ENCODE measurements around the gene CNTD1.

The CNTD1 gene

GRCh38 chr17:42795465-42795864 is 3.2 kb upstream of the CNTD1 start:
- Histone ChIP-seq H3K27ac (ENCODE audit: extremely low read depth, low read depth, low read length) (no peak overlapping the region), H3K4me3 (ENCODE audit: low read depth, low read length) (no peak overlapping the region), H3K36me3 (ENCODE audit: control insufficient read depth in 2 of 2, insufficient read depth in 1 of 2, low read length in 2 of 2) (peaks cover 0 to 33% of the 10 kb centered on the region in 2 experiments; a peak in 1 of 3 replicates), H3K4me1 (ENCODE audit: control insufficient read depth, insufficient read depth, low read length) (peaks cover 5% of the 10 kb centered on the region; the same call in 1 of the 2 replicates), H3K9me3 (ENCODE audit: control insufficient read depth, insufficient read depth, low read depth, low read length) (no peaks in the 10 kb centered on the region)
- ChIA-PET CTCF (interaction anchor here (0.5 to 0.8 kb wide), 2 partner anchors 32 to 76 kb away, joined by 3 read pairs; no protein-coding TSS in a partner anchor), POLR2A (interaction anchor here (1.0 to 2.2 kb wide), 3 partner anchors 9 to 26 kb away, joined by 3 to 9 read pairs (median 5); no protein-coding TSS in a partner anchor)
- TF ChIP-seq ZNF140 (tag by site-specific recombination; IDR thresholded peaks at IDR 0.05) (no peak), ZNF366 (tag by site-specific recombination; conservative IDR thresholded peaks at IDR 0.05) (no peak), PRDM4 (tag by site-specific recombination; IDR thresholded peaks at IDR 0.05) (no peak), ZNF266 (tag by site-specific recombination; IDR thresholded peaks at IDR 0.05; ENCODE audit: low read depth) (no peak), GLI2 (tag by site-specific recombination; IDR thresholded peaks at IDR 0.05; ENCODE audit: borderline replicate concordance, low read depth) (no peak), GFI1B (tag by site-specific recombination; IDR thresholded peaks at IDR 0.05) (no peak), TRIM28 (IDR thresholded peaks at IDR 0.05; ENCODE audit: borderline replicate concordance, low read length) (no peak), ZNF362 (tag by site-specific recombination; IDR thresholded peaks at IDR 0.05) (no peak), GLI4 (tag by site-specific recombination; IDR thresholded peaks at IDR 0.05) (no peak), ZNF324 (tag by site-specific recombination; IDR thresholded peaks at IDR 0.05) (no peak), ZNF202 (tag by site-specific recombination; IDR thresholded peaks at IDR 0.05; ENCODE audit: borderline replicate concordance) (no peak), ZNF549 (tag by site-specific recombination; IDR thresholded peaks at IDR 0.05) (no peak), ZNF792 (tag by site-specific recombination; IDR thresholded peaks at IDR 0.05) (no peak), ZNF184 (tag by site-specific recombination; IDR thresholded peaks at IDR 0.05) (no peak), ZNF791 (tag by site-specific recombination; IDR thresholded peaks at IDR 0.05) (no peak), ZNF701 (tag by site-specific recombination; IDR thresholded peaks at IDR 0.05) (no peak)

GRCh38 chr17:42796066-42796758 is 2.4 kb upstream of the CNTD1 start:
- ChIA-PET POLR2A (interaction anchor here (1.0 to 2.2 kb wide), 3 partner anchors 9 to 27 kb away, joined by 3 to 9 read pairs (median 5); no protein-coding TSS in a partner anchor), CTCF (interaction anchor here (0.5 to 3.2 kb wide), 4 partner anchors 23 to 1497 kb away, joined by 3 to 23 read pairs (median 3); no protein-coding TSS in a partner anchor)
- Histone ChIP-seq H3K9me3 (ENCODE audit: control insufficient read depth, insufficient read depth, low read depth, low read length) (no peaks in the 10 kb centered on the region), H3K4me3 (ENCODE audit: low read depth, low read length) (no peak overlapping the region), H3K27ac (ENCODE audit: extremely low read depth, low read depth, low read length) (no peak overlapping the region), H3K36me3 (ENCODE audit: control insufficient read depth in 2 of 2, insufficient read depth in 1 of 2, low read length in 2 of 2) (peaks cover 0 to 33% of the 10 kb centered on the region in 2 experiments; a peak in 1 of 3 replicates), H3K4me1 (ENCODE audit: control insufficient read depth, insufficient read depth, low read length) (peaks cover 5% of the 10 kb centered on the region; the same call in 1 of the 2 replicates)
- TF ChIP-seq ZNF146 (tag by site-specific recombination; IDR thresholded peaks at IDR 0.05), result no peak
- no peak for TF ChIP-seq ZNF610 (tag by site-specific recombination; IDR thresholded peaks at IDR 0.05; ENCODE audit: borderline replicate concordance)
- no peak for TF ChIP-seq ZNF302 (tag by site-specific recombination; IDR thresholded peaks at IDR 0.05; ENCODE audit: low read depth)
- TF ChIP-seq YY2 (tag by site-specific recombination; IDR thresholded peaks at IDR 0.05), result no peak
- no peak for TF ChIP-seq ZNF600 (tag by site-specific recombination; IDR thresholded peaks at IDR 0.05)
- TF ChIP-seq REST (tag by site-specific recombination; IDR thresholded peaks at IDR 0.05), result no peak
- TF ChIP-seq TSHZ1 (tag by site-specific recombination; IDR thresholded peaks at IDR 0.05; ENCODE audit: borderline replicate concordance), result no peak
